AG04449 (cell line): Measurements from ENCODE around the gene SMIM28.

Source experiments
- CTCF ChIA-PET: fragments of 350-600 bp; formaldehyde crosslinking; extraction: SDS; loops from one replicate; lab custom pipeline; 2021; ENCODE audit warnings: antibody characterized with exemption; lab: Yijun Ruan, JAX
- POLR2A ChIA-PET: fragments of 400-600, 350-600 bp; formaldehyde crosslinking; extraction: SDS; loops from one replicate; lab custom pipeline; 2020; ENCODE audit warnings: antibody characterized with exemption, inconsistent platforms; lab: Yijun Ruan, JAX
- DNase-seq: peaks from one replicate; pipeline ENCODE4 v3.0.0-alpha.2; 2010; ENCODE audit warnings: low read depth, low spot score
- H3K4me3 ChIP-seq: 2 replicates; pipeline ENCODE4 v1.5.1; 2011; ENCODE audit warnings: low read depth, mild to moderate bottlenecking, control low read depth, low read length
- TF ChIP-seq, protein P1 (sequence below): IDR thresholded peaks from one replicate; pipeline ENCODE4 v1.5.1; 2011; ENCODE audit warnings: mild to moderate bottlenecking, moderate library complexity, low read length, control low read depth, inconsistent platforms; ENCODE audit not compliant: insufficient read depth; ENCODE audit errors: missing control alignments

Gene SMIM28

DNA sequence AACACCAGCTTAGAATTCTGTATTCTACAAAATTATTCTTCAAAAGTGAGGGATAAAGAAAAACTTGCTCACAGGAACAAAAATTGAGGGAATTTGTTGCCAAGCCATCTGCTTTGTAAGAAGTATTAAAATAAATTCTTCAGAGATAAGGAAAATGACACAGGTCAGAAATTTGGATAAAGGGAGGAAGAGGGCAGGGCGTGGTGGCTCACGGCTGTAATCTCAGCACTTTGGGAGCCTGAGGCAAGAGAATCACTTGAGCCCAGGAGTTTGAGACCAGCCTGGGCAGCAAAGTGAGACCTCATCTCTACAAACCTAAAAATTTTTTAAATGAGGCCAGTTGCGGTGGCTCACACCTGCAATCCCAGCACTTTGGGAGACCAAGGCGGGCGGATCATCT lies 11.8 kb downstream of the SMIM28 start:
- DNase-seq = no peak
- ChIA-PET CTCF (no interaction called here), POLR2A (no interaction called here)
- H3K4me3 ChIP-seq = no peak overlapping the region
- TF ChIP-seq, protein P1, sequence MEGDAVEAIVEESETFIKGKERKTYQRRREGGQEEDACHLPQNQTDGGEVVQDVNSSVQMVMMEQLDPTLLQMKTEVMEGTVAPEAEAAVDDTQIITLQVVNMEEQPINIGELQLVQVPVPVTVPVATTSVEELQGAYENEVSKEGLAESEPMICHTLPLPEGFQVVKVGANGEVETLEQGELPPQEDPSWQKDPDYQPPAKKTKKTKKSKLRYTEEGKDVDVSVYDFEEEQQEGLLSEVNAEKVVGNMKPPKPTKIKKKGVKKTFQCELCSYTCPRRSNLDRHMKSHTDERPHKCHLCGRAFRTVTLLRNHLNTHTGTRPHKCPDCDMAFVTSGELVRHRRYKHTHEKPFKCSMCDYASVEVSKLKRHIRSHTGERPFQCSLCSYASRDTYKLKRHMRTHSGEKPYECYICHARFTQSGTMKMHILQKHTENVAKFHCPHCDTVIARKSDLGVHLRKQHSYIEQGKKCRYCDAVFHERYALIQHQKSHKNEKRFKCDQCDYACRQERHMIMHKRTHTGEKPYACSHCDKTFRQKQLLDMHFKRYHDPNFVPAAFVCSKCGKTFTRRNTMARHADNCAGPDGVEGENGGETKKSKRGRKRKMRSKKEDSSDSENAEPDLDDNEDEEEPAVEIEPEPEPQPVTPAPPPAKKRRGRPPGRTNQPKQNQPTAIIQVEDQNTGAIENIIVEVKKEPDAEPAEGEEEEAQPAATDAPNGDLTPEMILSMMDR = no peak

DNA sequence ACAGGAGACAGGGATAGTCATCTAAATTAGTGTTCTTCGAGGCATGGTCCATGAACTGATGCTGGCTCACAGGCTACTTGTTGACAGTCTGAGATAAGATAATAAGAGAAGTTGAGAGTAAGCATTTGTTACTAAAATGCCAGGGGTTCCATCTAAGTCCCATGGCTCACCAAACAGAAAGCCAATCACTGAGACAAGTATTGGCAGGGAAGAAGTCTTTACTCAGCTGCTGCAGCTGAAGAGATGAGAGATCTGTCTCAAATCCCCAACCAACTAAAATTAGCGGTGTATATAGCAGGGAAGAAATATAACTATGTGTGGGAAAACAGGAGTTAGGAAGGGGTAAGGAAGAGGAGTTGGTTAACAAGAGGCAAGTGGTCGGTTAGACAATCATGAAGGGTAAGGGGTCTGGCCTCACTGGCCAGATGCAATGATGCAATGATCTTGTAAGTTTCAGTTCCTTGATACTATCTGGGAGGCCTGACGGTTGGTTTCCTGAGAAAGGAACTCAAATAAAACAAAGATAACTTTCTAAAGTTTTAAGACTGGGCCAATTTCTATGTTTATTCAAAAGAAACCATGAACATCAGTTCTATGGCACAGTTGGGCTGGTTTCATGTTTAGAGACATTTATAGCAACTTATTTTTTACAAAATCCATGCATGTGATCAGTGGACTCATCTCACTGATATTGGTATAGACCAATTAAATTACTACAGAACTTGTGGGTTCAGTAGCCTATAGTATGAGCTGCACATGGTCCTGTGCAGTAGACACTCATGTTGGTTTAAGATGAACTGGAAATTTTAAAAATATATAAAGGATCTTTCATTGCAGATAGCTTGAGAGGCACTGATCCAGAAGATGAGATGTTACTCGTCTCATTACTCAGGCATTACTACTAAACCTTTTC lies 16.4 kb downstream of the SMIM28 start:
- H3K4me3 ChIP-seq = no peak overlapping the region
- DNase-seq = no peak
- ChIA-PET POLR2A (no interaction called here), CTCF (interaction anchor here (0.8 kb wide), 1 partner anchor 278 kb away, joined by 4 read pairs; no protein-coding TSS in a partner anchor)
- TF ChIP-seq, protein P1 = no peak

DNA sequence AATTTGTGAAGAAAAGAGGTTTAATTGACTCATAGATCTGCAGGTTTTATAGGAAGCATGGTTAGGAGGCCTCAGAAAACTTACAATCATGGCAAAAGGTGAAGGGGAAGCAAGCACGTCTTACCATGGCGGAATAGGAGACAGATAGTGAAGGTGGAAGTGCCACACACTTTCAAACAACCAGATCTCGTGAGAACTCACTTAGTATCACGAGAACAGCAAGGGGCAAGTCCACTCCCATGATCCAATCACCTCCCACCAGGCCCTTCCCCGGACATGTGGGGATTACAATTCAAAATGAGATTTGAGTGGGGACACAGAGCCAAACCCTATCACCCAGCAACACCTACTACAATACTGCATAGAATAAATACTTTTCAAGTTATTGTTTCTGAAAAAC lies 19.0 kb downstream of the SMIM28 start:
- ChIA-PET CTCF (interaction anchor here (1.0 to 1.5 kb wide), 2 partner anchors 121 to 280 kb away, joined by 3 to 4 read pairs; no protein-coding TSS in a partner anchor), POLR2A (no interaction called here)
- no peak for DNase-seq
- TF ChIP-seq, protein P1 = no peak
- no peak overlapping the region for H3K4me3 ChIP-seq

DNA sequence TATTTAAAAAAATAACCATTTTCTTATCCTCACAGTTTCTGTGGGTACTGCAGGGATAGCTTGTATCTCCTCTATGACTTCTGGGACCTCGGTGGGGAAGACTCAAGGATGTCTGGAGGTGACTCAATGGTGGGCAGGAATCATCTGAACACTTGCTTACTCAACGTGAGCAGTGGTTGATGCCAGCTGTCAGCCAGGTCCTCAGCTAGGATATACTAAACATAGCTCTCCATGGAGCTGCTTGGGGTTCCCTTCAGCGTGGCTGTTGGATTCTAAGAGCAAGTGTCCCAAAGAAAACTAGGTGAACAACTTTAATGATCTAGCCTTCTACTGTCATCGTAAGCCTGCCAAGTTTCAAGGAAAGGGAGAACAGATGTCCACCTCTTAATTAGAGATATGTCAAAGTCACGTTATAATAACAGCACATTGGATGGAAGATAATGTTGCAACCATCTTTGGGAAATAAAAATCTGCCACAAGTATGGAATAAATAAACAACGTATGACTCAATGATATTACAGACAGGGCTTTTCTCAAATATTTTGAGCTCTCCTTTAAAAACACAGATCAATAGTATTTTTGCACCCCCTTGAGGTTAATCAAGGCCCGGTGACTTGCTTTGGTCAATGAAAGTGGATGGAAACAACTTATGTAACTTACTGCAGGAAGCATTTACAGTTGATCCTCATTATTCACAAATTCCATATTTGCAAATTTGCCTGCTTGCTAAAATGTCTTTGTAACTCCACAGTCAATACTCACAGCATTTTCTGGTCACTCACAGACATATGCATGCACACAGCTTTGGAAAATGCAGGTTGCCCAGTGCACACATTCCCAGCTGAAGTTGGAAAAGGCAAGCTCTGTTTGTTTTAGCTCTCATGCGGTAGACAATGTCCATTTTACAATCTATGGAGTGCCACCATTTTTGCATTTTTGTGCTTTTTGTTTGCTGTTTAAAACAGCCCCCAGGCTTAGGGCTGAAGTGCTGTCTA lies 19.7 kb downstream of the SMIM28 start:
- POLR2A ChIA-PET = no interaction called here

DNA sequence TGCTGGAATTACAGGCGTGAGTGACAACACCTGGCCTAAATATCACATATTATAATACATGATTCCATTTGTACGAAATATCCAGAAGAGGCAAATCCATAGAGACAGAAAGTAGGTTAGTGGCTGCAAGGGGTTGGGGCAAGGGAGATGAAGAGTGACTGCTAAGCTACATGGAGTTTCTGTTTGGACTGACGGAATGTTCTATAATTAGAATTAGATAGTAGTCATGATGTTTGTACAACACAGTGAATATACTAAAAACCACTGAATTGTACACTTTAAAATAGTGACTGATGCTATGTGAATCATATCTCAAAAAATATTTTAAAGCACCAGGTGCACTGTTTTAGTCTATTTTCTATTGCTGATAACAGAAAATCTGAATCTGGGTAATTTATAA lies 22.6 kb downstream of the SMIM28 start:
- CTCF ChIA-PET = no interaction called here
- DNase-seq = no peak
- TF ChIP-seq, protein P1 = no peak
- POLR2A ChIA-PET = no interaction called here
- H3K4me3 ChIP-seq = no peak overlapping the region

More for the DNA sequence above, 19.7 kb downstream of the SMIM28 start:
- no peak overlapping the region for H3K4me3 ChIP-seq
- CTCF ChIA-PET = interaction anchor here (1.0 to 1.5 kb wide), 2 partner anchors 121 to 281 kb away, joined by 3 to 4 read pairs; no protein-coding TSS in a partner anchor
- DNase-seq = no peak
- TF ChIP-seq, protein P1 = no peak
